Neural cell (in vitro differentiated cells): Measurements from ENCODE around the gene UMOD. TPM values are rescaled to one million over a fixed set of nuclear protein-coding genes. Genes with fewer than 3 reads are reported as not detected.
"Not testable (repeated sequence)": the region's sequence is repeated elsewhere in the genome, so short reads cannot be mapped to it uniquely, and the experiment has no call there.

ENCODE experiments used
- H2AFZ ChIP-seq: fragments of 200-600, 300-800 bp; sonication (generic), shearing (Covaris generic); 2 replicates; pipeline ENCODE4 v1.6.0; 2014; ENCODE audit warnings: low read depth, mild to moderate bottlenecking, antibody characterized with exemption, low read length, moderate library complexity
- H3F3A ChIP-seq: fragments of 200-600 bp; shearing (Covaris generic); 2 replicates; pipeline ENCODE4 v1.6.1; 2016; ENCODE audit warnings: mild to moderate bottlenecking, moderate library complexity, mixed read lengths, antibody characterized with exemption, low read length; ENCODE audit not compliant: insufficient read depth, poor library complexity, severe bottlenecking
- H3K27ac ChIP-seq: fragments of 200-600, 300-800 bp; sonication (generic), shearing (Covaris generic); 2 replicates; pipeline ENCODE4 v1.5.1; 2014; ENCODE audit warnings: mild to moderate bottlenecking, low read length, moderate library complexity
- H3K27me3 ChIP-seq: fragments of 300-800, 200-600 bp; sonication (generic), shearing (Covaris generic); 2 replicates; pipeline ENCODE4 v1.6.0; 2014; ENCODE audit warnings: mild to moderate bottlenecking, low read depth, low read length, moderate library complexity; ENCODE audit not compliant: insufficient read depth
- H3K36me3 ChIP-seq: fragments of 300-800, 200-600 bp; sonication (generic), shearing (Covaris generic); 2 replicates; pipeline ENCODE4 v1.5.1; 2014; ENCODE audit warnings: mild to moderate bottlenecking, antibody characterized with exemption, low read length, moderate library complexity; ENCODE audit not compliant: insufficient read depth
- H3K4me2 ChIP-seq: fragments of 300-800, 200-600 bp; sonication (generic), shearing (Covaris generic); 2 replicates; pipeline ENCODE4 v1.6.0; 2014; ENCODE audit warnings: mild to moderate bottlenecking, low read length
- H3K4me3 ChIP-seq: fragments of 300-800, 200-600 bp; sonication (generic), shearing (Covaris generic); 2 replicates; pipeline ENCODE4 v1.5.1; 2014; ENCODE audit warnings: mild to moderate bottlenecking, low read length, moderate library complexity
- H3K79me2 ChIP-seq: fragments of 200-600 bp; shearing (Covaris generic); replicated peaks from 2 replicates; pipeline ENCODE4 v1.6.0; 2014; ENCODE audit warnings: mild to moderate bottlenecking, low read length, moderate library complexity; ENCODE audit not compliant: insufficient read depth
- H3K9ac ChIP-seq: fragments of 300-800, 200-600 bp; sonication (generic), shearing (Covaris generic); 2 replicates; pipeline ENCODE4 v1.6.1; 2016; ENCODE audit warnings: mild to moderate bottlenecking, low read length, mixed read lengths
- H3K9me2 ChIP-seq: fragments of 200-600 bp; shearing (Covaris generic); 2 replicates; pipeline ENCODE4 v1.6.1; 2016; ENCODE audit warnings: mild to moderate bottlenecking, low read length, mixed read lengths; ENCODE audit not compliant: insufficient read depth
- H3K9me3 ChIP-seq: fragments of 200-600, 300-800 bp; sonication (generic), shearing (Covaris generic); 2 replicates; pipeline ENCODE4 v1.6.1; 2016; ENCODE audit warnings: mild to moderate bottlenecking, mixed run types, low read length, moderate library complexity, mixed read lengths
- H4K20me1 ChIP-seq: fragments of 200-600 bp; shearing (Covaris generic); 2 replicates; pipeline ENCODE4 v1.6.1; 2016; ENCODE audit warnings: mild to moderate bottlenecking, mixed run types; ENCODE audit not compliant: insufficient read depth
- CTCF ChIP-seq: fragments of 450-650 bp; IDR thresholded peaks from 2 replicates; pipeline ENCODE4 v1.5.1; 2014; ENCODE audit warnings: antibody characterized with exemption, mild to moderate bottlenecking, moderate library complexity; ENCODE audit not compliant: poor library complexity, severe bottlenecking
- EP300 ChIP-seq: fragments of 450-650 bp; conservative IDR thresholded peaks from 2 replicates; pipeline ENCODE4 v1.6.1; 2014; ENCODE audit warnings: antibody characterized with exemption, mild to moderate bottlenecking, moderate library complexity; ENCODE audit not compliant: poor library complexity, severe bottlenecking
- EZH2 ChIP-seq: fragments of 200-600, 300-800 bp; shearing (Covaris generic), sonication (generic); IDR thresholded peaks from 2 replicates; pipeline ENCODE4 v1.6.1; 2014; ENCODE audit warnings: antibody characterized with exemption, low read length, borderline replicate concordance, mild to moderate bottlenecking; ENCODE audit not compliant: insufficient read depth, poor library complexity, severe bottlenecking
- MXI1 ChIP-seq: fragments of 450-650 bp; conservative IDR thresholded peaks from 2 replicates; pipeline ENCODE4 v1.6.1; 2014; ENCODE audit warnings: antibody characterized with exemption, mild to moderate bottlenecking; ENCODE audit not compliant: poor library complexity, severe bottlenecking
- POLR2AphosphoS5 ChIP-seq: IDR thresholded peaks from 2 replicates; pipeline ENCODE4 v1.6.1; 2012
- RAD21 ChIP-seq: fragments of 450-650 bp; conservative IDR thresholded peaks from 2 replicates; pipeline ENCODE4 v1.6.1; 2014; ENCODE audit warnings: antibody characterized with exemption, mild to moderate bottlenecking, moderate library complexity
- REST ChIP-seq: IDR thresholded peaks from 2 replicates; pipeline ENCODE4 v1.6.1; 2012; ENCODE audit warnings: borderline replicate concordance
- SMC3 ChIP-seq: fragments of 450-650 bp; conservative IDR thresholded peaks from 2 replicates; pipeline ENCODE4 v1.6.1; 2014; ENCODE audit warnings: antibody characterized with exemption, mild to moderate bottlenecking, moderate library complexity; ENCODE audit not compliant: poor library complexity
- TAF1 ChIP-seq: IDR thresholded peaks from 2 replicates; pipeline ENCODE4 v1.6.1; 2012; ENCODE audit warnings: low read depth
- polyA plus RNA-seq: library from polyadenylated mRNA; depleted of rRNA; stranded (reverse); fragments of >200 nt; gene quantifications from 2 replicates; pipeline ENCODE4 v1.2.3, GENCODE V29; 2014

UMOD gene
- polyA plus RNA-seq, 1 donor from 2014 or later, result not detected

GRCh38 chr16:20313741-20314140, 38.8 kb downstream of the UMOD start:
- H2AFZ ChIP-seq, result no peak overlapping the region
- H3K9ac ChIP-seq, result no peak overlapping the region
- H3K4me2 ChIP-seq, result no peak overlapping the region
- H3K27ac ChIP-seq, result no peak overlapping the region
- TF ChIP-seq TAF1 (no peak), EP300 (no peak), EZH2 (no peak), RAD21 (no peak), POLR2AphosphoS5 (no peak), SMC3 (no peak), CTCF (no peak), MXI1 (no peak), REST (no peak)
- no peak overlapping the region for H3K4me3 ChIP-seq
- no peaks in the 10 kb centered on the region for H3K9me2 ChIP-seq
- H3K79me2 ChIP-seq, result no peaks in the 10 kb centered on the region
- no peaks in the 10 kb centered on the region for H3K9me3 ChIP-seq
- no peaks in the 10 kb centered on the region for H3K27me3 ChIP-seq
- H3F3A ChIP-seq, result no peaks in the 10 kb centered on the region
- no peaks in the 10 kb centered on the region for H4K20me1 ChIP-seq
- no peaks in the 10 kb centered on the region for H3K36me3 ChIP-seq

- not testable (repeated sequence) for H3K9me2 ChIP-seq, H3F3A ChIP-seq, H3K9me3 ChIP-seq, H3K9ac ChIP-seq, H3K36me3 ChIP-seq, H3K4me2 ChIP-seq, H3K27me3 ChIP-seq, H3K4me3 ChIP-seq, H4K20me1 ChIP-seq, H2AFZ ChIP-seq, H3K27ac ChIP-seq, H3K79me2 ChIP-seq
These were observed 39.9 kb downstream of the UMOD start for GRCh38 chr16:20312536-20313095.

- no peaks in the 10 kb centered on the region for H3K79me2 ChIP-seq
- no peaks in the 10 kb centered on the region for H3K27me3 ChIP-seq
- no peaks in the 10 kb centered on the region for H3F3A ChIP-seq
- no peak overlapping the region for H3K4me2 ChIP-seq
- no peaks in the 10 kb centered on the region for H3K9me2 ChIP-seq
- no peak overlapping the region for H2AFZ ChIP-seq
- no peaks in the 10 kb centered on the region for H3K9me3 ChIP-seq
- no peaks in the 10 kb centered on the region for H3K36me3 ChIP-seq
- H4K20me1 ChIP-seq, result no peaks in the 10 kb centered on the region
- no peak for TF ChIP-seq MXI1
- H3K9ac ChIP-seq, result no peak overlapping the region
- no peak overlapping the region for H3K4me3 ChIP-seq
- H3K27ac ChIP-seq, result no peak overlapping the region
These were observed 41.0 kb downstream of the UMOD start for GRCh38 chr16:20311548-20311947.
